Measurements from ENCODE around the gene ABCC1.

Gene ABCC1

GRCh38 chr16:16124974-16125373 is 175.6 kb downstream of the ABCC1 start:
- Histone ChIP-seq H3K79me2 (ENCODE audit: insufficient read depth, low read length) (no peaks in the 10 kb centered on the region), H2AFZ (ENCODE audit: low read length) (no peak overlapping the region), H3F3A (ENCODE audit: insufficient read depth, low read length) (no peaks in the 10 kb centered on the region), H3K4me1 (ENCODE audit: insufficient read depth, low read length, severe bottlenecking) (no peaks in the 10 kb centered on the region), H4K20me1 (ENCODE audit: insufficient read depth, low read length) (no peaks in the 10 kb centered on the region), H3K27ac (ENCODE audit: low read depth, low read length, poor library complexity, severe bottlenecking) (no peak overlapping the region), H3K9ac (ENCODE audit: low read length) (no peak overlapping the region), H3K4me2 (ENCODE audit: low read length) (no peak overlapping the region), H3K27me3 (ENCODE audit: insufficient read depth, low read length) (no peaks in the 10 kb centered on the region), H3K4me3 (ENCODE audit: low read depth, low read length, poor library complexity, severe bottlenecking) (no peak overlapping the region), H3K9me3 (ENCODE audit: low read length) (peaks cover 6% of the 10 kb centered on the region; the same call in 1 of the 2 replicates), H3K36me3 (ENCODE audit: insufficient read depth, low read length) (peaks cover 96% of the 10 kb centered on the region), H3K9me2 (ENCODE audit: low read depth, low read length) (no peaks in the 10 kb centered on the region)
- TF ChIP-seq CTCF (IDR thresholded peaks at IDR 0.05; ENCODE audit: low read length), result no peak
- TF ChIP-seq EZH2 (IDR thresholded peaks at IDR 0.05; ENCODE audit: borderline replicate concordance, low read length), result no peak

- Histone ChIP-seq H3K4me2 (ENCODE audit: low read length) (no peak overlapping the region), H3K27me3 (ENCODE audit: insufficient read depth, low read length) (no peaks in the 10 kb centered on the region), H2AFZ (ENCODE audit: low read length) (no peak overlapping the region), H3K9me3 (ENCODE audit: low read length) (peaks cover 6% of the 10 kb centered on the region; the same call in 1 of the 2 replicates), H3F3A (ENCODE audit: insufficient read depth, low read length) (no peaks in the 10 kb centered on the region), H3K4me1 (ENCODE audit: insufficient read depth, low read length, severe bottlenecking) (no peaks in the 10 kb centered on the region), H3K27ac (ENCODE audit: low read depth, low read length, poor library complexity, severe bottlenecking) (peak overlapping the region; percentile 5), H3K4me3 (ENCODE audit: low read depth, low read length, poor library complexity, severe bottlenecking) (no peak overlapping the region), H3K36me3 (ENCODE audit: insufficient read depth, low read length) (peaks cover 88% of the 10 kb centered on the region), H4K20me1 (ENCODE audit: insufficient read depth, low read length) (no peaks in the 10 kb centered on the region), H3K9me2 (ENCODE audit: low read depth, low read length) (no peaks in the 10 kb centered on the region), H3K79me2 (ENCODE audit: insufficient read depth, low read length) (no peaks in the 10 kb centered on the region), H3K9ac (ENCODE audit: low read length) (no peak overlapping the region)
- TF ChIP-seq CTCF (IDR thresholded peaks at IDR 0.05; ENCODE audit: low read length), result no peak
- TF ChIP-seq EZH2 (IDR thresholded peaks at IDR 0.05; ENCODE audit: borderline replicate concordance, low read length), result no peak
Measured at GRCh38 chr16:16126896-16127295, 177.5 kb downstream of the ABCC1 start.

GRCh38 chr16:16127469-16128116 is 178.2 kb downstream of the ABCC1 start:
- Histone ChIP-seq H4K20me1 (ENCODE audit: insufficient read depth, low read length) (no peaks in the 10 kb centered on the region), H3F3A (ENCODE audit: insufficient read depth, low read length) (no peaks in the 10 kb centered on the region), H3K36me3 (ENCODE audit: insufficient read depth, low read length) (peaks cover 84% of the 10 kb centered on the region), H3K9me2 (ENCODE audit: low read depth, low read length) (no peaks in the 10 kb centered on the region), H3K4me3 (ENCODE audit: low read depth, low read length, poor library complexity, severe bottlenecking) (no peak overlapping the region), H3K79me2 (ENCODE audit: insufficient read depth, low read length) (no peaks in the 10 kb centered on the region), H3K4me2 (ENCODE audit: low read length) (no peak overlapping the region), H3K9ac (ENCODE audit: low read length) (no peak overlapping the region), H3K27ac (ENCODE audit: low read depth, low read length, poor library complexity, severe bottlenecking) (peak overlapping the region; percentile 37), H3K27me3 (ENCODE audit: insufficient read depth, low read length) (no peaks in the 10 kb centered on the region), H3K9me3 (ENCODE audit: low read length) (peaks cover 6% of the 10 kb centered on the region; the same call in 1 of the 2 replicates), H2AFZ (ENCODE audit: low read length) (no peak overlapping the region), H3K4me1 (ENCODE audit: insufficient read depth, low read length, severe bottlenecking) (no peaks in the 10 kb centered on the region)
- peak; percentile 80 for TF ChIP-seq CTCF (IDR thresholded peaks at IDR 0.05; ENCODE audit: low read length)
- TF ChIP-seq EZH2 (IDR thresholded peaks at IDR 0.05; ENCODE audit: borderline replicate concordance, low read length), result no peak
